Panc1 (cell line): ENCODE measurements around the gene KCNAB2. TPM values are rescaled to one million over a fixed set of nuclear protein-coding genes. Genes with fewer than 3 reads are reported as not detected.

ENCODE experiments used
- ATAC-seq: fragments of 200-7000 bp; cut with Tn5 transposase; 2 replicates; pipeline ENCODE4 v1.9.1; 2020; ENCODE audit warnings: mild to moderate bottlenecking, moderate library complexity
- BruUV-seq: library from RNA; stranded (reverse); fragments of 400-500 nt; replicated peaks from 2 replicates; lab custom pipeline; 2021; lab: Mats Ljungman, UMichigan
- CTCF ChIA-PET: fragments of 300-600 bp; sonication (Branson Sonifier 250); formaldehyde crosslinking; loops from one replicate; lab custom pipeline; 2022; ENCODE audit warnings: antibody characterized with exemption; lab: Charles Lee
- POLR2A ChIA-PET: fragments of 300-600 bp; sonication (Branson Sonifier 250); formaldehyde crosslinking; loops from one replicate; lab custom pipeline; 2022; ENCODE audit warnings: antibody characterized with exemption; lab: Charles Lee
- DNase-seq: peaks from one replicate; pipeline ENCODE4 v3.0.0-alpha.2; 2010; ENCODE audit warnings: low read depth, low spot score
- H3K27ac ChIP-seq: 2 replicates; pipeline ENCODE4 v1.5.1; 2011; ENCODE audit warnings: mild to moderate bottlenecking, low read length, inconsistent platforms
- H3K27me3 ChIP-seq: fragments of 200-500 bp; sonication (Bioruptor generic); 2 replicates; pipeline ENCODE4 v1.6.0; 2014; ENCODE audit warnings: low read length, inconsistent platforms; ENCODE audit not compliant: control insufficient read depth, insufficient read depth
- H3K36me3 ChIP-seq: fragments of 200-500 bp; sonication (Bioruptor generic); 2 replicates; pipeline ENCODE4 v1.5.1; 2014; ENCODE audit warnings: inconsistent platforms, mild to moderate bottlenecking, low read length, moderate library complexity; ENCODE audit not compliant: control insufficient read depth, insufficient read depth
- H3K4me1 ChIP-seq: 2 replicates; pipeline ENCODE4 v1.5.1; 2011; ENCODE audit warnings: inconsistent platforms, mild to moderate bottlenecking, low read length, moderate library complexity; ENCODE audit not compliant: control insufficient read depth, insufficient read depth
- H3K4me3 ChIP-seq, 2 experiments: 2 replicates each; pipeline ENCODE4 v1.5.1; 2011 to 2012; ENCODE audit warnings: low read depth in 2 of 2, low read length in 2 of 2, mild to moderate bottlenecking in 2 of 2, inconsistent platforms in 1 of 2, moderate library complexity in 1 of 2
- H3K9me3 ChIP-seq: fragments of 200-500 bp; sonication (Bioruptor generic); 2 replicates; pipeline ENCODE4 v1.5.1; 2014; ENCODE audit warnings: low read depth, mild to moderate bottlenecking, inconsistent platforms, low read length, moderate library complexity; ENCODE audit not compliant: control insufficient read depth, insufficient read depth
- CTCF ChIP-seq: fragments of 450-650 bp; IDR thresholded peaks from 2 replicates; pipeline ENCODE4 v1.5.1; 2017; ENCODE audit warnings: mild to moderate bottlenecking
- POLR2AphosphoS5 ChIP-seq: IDR thresholded peaks from 2 replicates; pipeline ENCODE4 v1.6.1; 2012; ENCODE audit warnings: mild to moderate bottlenecking, low read depth, low read length, moderate library complexity
- REST ChIP-seq, 2 experiments: IDR thresholded peaks; 2 replicates each; pipeline ENCODE4 v1.6.1; 2011 to 2012; ENCODE audit warnings: low read depth in 2 of 2, control low read depth in 1 of 2, low read length in 1 of 2, mild to moderate bottlenecking in 1 of 2, moderate library complexity in 1 of 2; ENCODE audit not compliant: insufficient read depth in 1 of 2
- SIN3A ChIP-seq: IDR thresholded peaks from 2 replicates; pipeline ENCODE4 v1.6.1; 2012; ENCODE audit warnings: low read depth, mild to moderate bottlenecking, low read length, moderate library complexity, borderline replicate concordance; ENCODE audit not compliant: insufficient read depth
- TCF7L2 ChIP-seq: IDR thresholded peaks from 2 replicates; pipeline ENCODE4 v1.6.1; 2011; ENCODE audit warnings: mild to moderate bottlenecking, low read depth, low read length, inconsistent platforms
- in situ Hi-C: cut with HindIII; loops from 2 replicates; pipeline ENCODE4 v1.10.0; 2016; ENCODE audit warnings: low sequenced_read_pairs, low pct_unique_long_range_greater_than_20kb
- intact Hi-C: fragments of 100-400 bp; cut with micrococcal nuclease; formaldehyde crosslinking; loops from one replicate; pipeline ENCODE4 v1.10.0; 2022; ENCODE audit not compliant: unreplicated experiment
- total RNA-seq: library from RNA; stranded (reverse); gene quantifications from one replicate; pipeline ENCODE4 v1.2.1, GENCODE V29; 2021; ENCODE audit not compliant: unreplicated experiment

The KCNAB2 gene
- total RNA-seq, 1 experiment from 2014 or later: 27.6 TPM

- no TSS peak for BruUV-seq
- no peaks in the 10 kb centered on the region for H3K27me3 ChIP-seq
- H3K27ac ChIP-seq: no peak overlapping the region
- no peaks in the 10 kb centered on the region for H3K4me1 ChIP-seq
- no peak overlapping the region for H3K4me3 ChIP-seq
- ATAC-seq (no peak), DNase-seq (no peak)
- TF ChIP-seq SIN3A (no peak), CTCF (no peak), TCF7L2 (no peak), POLR2AphosphoS5 (no peak), REST (IDR thresholded peaks at IDR 0.05; ENCODE audit: insufficient read depth in 1 of 2, low read depth in 2 of 2, low read length in 1 of 2) (no peak)
- ChIA-PET POLR2A (no interaction called here), CTCF (no interaction called here)
- intact Hi-C loops (no loop called here), in situ Hi-C loops (no loop called here)
- H3K36me3 ChIP-seq: no peaks in the 10 kb centered on the region
- H3K9me3 ChIP-seq: no peaks in the 10 kb centered on the region
These were observed 49.3 kb downstream of the KCNAB2 start for GRCh38 chr1:6094801-6095505.

- POLR2A ChIA-PET: no interaction called here
- ATAC-seq (no peak), DNase-seq (no peak)
- CTCF ChIA-PET: no interaction called here
- Histone ChIP-seq H3K4me3 (no peak overlapping the region), H3K27me3 (no peaks in the 10 kb centered on the region), H3K9me3 (no peaks in the 10 kb centered on the region), H3K4me1 (no peaks in the 10 kb centered on the region), H3K27ac (no peak overlapping the region), H3K36me3 (no peaks in the 10 kb centered on the region)
- intact Hi-C loops: no loop called here
- no TSS peak for BruUV-seq
- no peak for TF ChIP-seq REST (IDR thresholded peaks at IDR 0.05; ENCODE audit: insufficient read depth in 1 of 2, low read depth in 2 of 2, low read length in 1 of 2)
- no peak for TF ChIP-seq SIN3A
- TF ChIP-seq TCF7L2: no peak
- no peak for TF ChIP-seq CTCF
- TF ChIP-seq POLR2AphosphoS5: no peak
- in situ Hi-C loops: no loop called here
These were observed 50.0 kb downstream of the KCNAB2 start for GRCh38 chr1:6095511-6096242.
